Spleen (tissue), 11 donors: ENCODE results near the gene KPNA6. TPM values are rescaled to one million over a fixed set of nuclear protein-coding genes. Genes with fewer than 3 reads are reported as not detected.

Experiments
- DNase-seq: peaks from one replicate; pipeline ENCODE4 v3.0.0-alpha.2; 2020
- H3K27ac ChIP-seq, 8 donors: fragments of 200-600 bp; sonication (generic) in 7 of 8; 1 replicate in 4 of 8; 2 replicates in 4 of 8; pipeline versions ENCODE4 v1.5.0 to v1.8.0; 2016 to 2021; ENCODE audit warnings: inconsistent platforms in 4 of 8, mild to moderate bottlenecking in 4 of 8, moderate library complexity in 1 of 8
- H3K27me3 ChIP-seq, 7 donors: fragments of 200-600 bp; sonication (generic) in 6 of 7; replicated peaks in 1 of 7; 1 replicate in 4 of 7; 2 replicates in 3 of 7; pipeline versions ENCODE4 v1.5.0 to v1.8.0; 2016 to 2021; ENCODE audit warnings: inconsistent platforms in 3 of 7, mild to moderate bottlenecking in 1 of 7
- H3K36me3 ChIP-seq, 6 donors: fragments of 200-600 bp; sonication (generic) in 5 of 6; 1 replicate in 4 of 6; 2 replicates in 2 of 6; pipeline versions ENCODE4 v1.5.0 to v1.8.0; 2016 to 2021; ENCODE audit warnings: inconsistent platforms in 2 of 6
- H3K4me1 ChIP-seq, 6 donors: fragments of 200-600 bp; sonication (generic) in 5 of 6; 1 replicate in 3 of 6; 2 replicates in 3 of 6; pipeline versions ENCODE4 v1.5.0 to v1.8.0; 2016 to 2021; ENCODE audit warnings: inconsistent platforms in 3 of 6
- H3K4me3 ChIP-seq, 8 donors: fragments of 200-600 bp; sonication (generic) in 7 of 8; 1 replicate in 4 of 8; 2 replicates in 4 of 8; pipeline versions ENCODE4 v1.5.0 to v1.8.0; 2016 to 2021; ENCODE audit warnings: inconsistent platforms in 4 of 8, mild to moderate bottlenecking in 4 of 8, moderate library complexity in 2 of 8
- H3K9me3 ChIP-seq, 8 donors: fragments of 200-600 bp; sonication (generic) in 7 of 8; 1 replicate in 4 of 8; 2 replicates in 4 of 8; pipeline versions ENCODE4 v1.5.0 to v1.8.0; 2016 to 2021; ENCODE audit warnings: inconsistent platforms in 4 of 8
- CTCF ChIP-seq, 11 experiments: fragments of 200-600 bp in 7 of 11; fragments of 450-650 bp in 4 of 11; sonication (generic) in 4 of 11; IDR thresholded peaks in 8 of 11; conservative IDR thresholded peaks in 3 of 11; 1 replicate in 7 of 11; 2 replicates in 4 of 11; pipeline versions ENCODE4 v1.4.0 to v1.8.0; 2016 to 2021; ENCODE audit warnings: antibody characterized with exemption in 11 of 11, inconsistent platforms in 4 of 11, mild to moderate bottlenecking in 1 of 11
- POLR2A ChIP-seq, 3 donors: fragments of 450-650 bp; IDR thresholded peaks; one replicate each; pipeline ENCODE4 v1.5.1; 2017; ENCODE audit warnings: antibody characterized with exemption in 3 of 3, mild to moderate bottlenecking in 1 of 3
- POLR2AphosphoS5 ChIP-seq, 3 donors: sonication (generic); formaldehyde crosslinking; IDR thresholded peaks; one replicate each; pipeline ENCODE4 v1.5.1; 2017; ENCODE audit warnings: antibody characterized with exemption in 3 of 3
- WGBS, 5 donors: extraction: QIAGEN DNeasy Blood & Tissue Kit in 3 of 5; methylation state at CpG; one replicate each; pipeline versions ENCODE4 v1.1.5 to v1.1.7; 2013 to 2018; 5-methylcytosine and 5-hydroxymethylcytosine counted together
- intact Hi-C: fragments of 100-400 bp; cut with DNase I; formaldehyde crosslinking; loops from one replicate; pipeline ENCODE4 v1.15.0; 2023; ENCODE audit warnings: low total_unique reads
- polyA plus RNA-seq, 3 donors: library from polyadenylated mRNA; stranded (reverse); fragments of 200-250 nt; gene quantifications; one replicate each; pipeline ENCODE4 v1.2.1, GENCODE V29; 2013
- total RNA-seq, 7 donors: library from RNA; depleted of rRNA in 3 of 7; stranded (reverse); fragments of >200 nt in 3 of 7; fragmentation: NEBNext Ultra II Directional in 4 of 7; extraction: Animal tissue kit (Norgen Biotek cat#: 25700) in 4 of 7; gene quantifications; one replicate each; pipeline versions ENCODE4 v1.1.0 to v1.2.1, GENCODE V29; 2016 to 2021
- donor health status: healthy with polysubstance abuse.
- donor health status: DM: no; HTN: no; CAD: no; lungs with moderate emphysema.
- donor health status: DM: no; HTN: no; CAD: no.
- donor health status: Bipolar disorder and iron deficiency.
- donor health status: healthy.
- donor health status: DM: no; HTN: no; CAD: no.
- donor health status: DM: yes; HTN: yes; CAD: no.

The KPNA6 gene
- total and polyA plus RNA-seq, 10 donors = 3.5 to 57.1 (median 38.2) TPM

GRCh38 chr1:32125313-32125712 is 17.5 kb downstream of the KPNA6 start:
- no peak overlapping the region for H3K27ac ChIP-seq
- WGBS, 5 donors = 90 to 96% (median 92%) methylated on average over 8 of the region's 8 CpGs
- no peaks in the 10 kb centered on the region for H3K27me3 ChIP-seq
- intact Hi-C loops = no loop called here
- TF ChIP-seq POLR2A (IDR thresholded peaks at IDR 0.05) (no peak), CTCF (IDR thresholded peaks at IDR 0.05 in 8 of 11, conservative IDR thresholded peaks at IDR 0.05 in 3 of 11) (no peak), POLR2AphosphoS5 (IDR thresholded peaks at IDR 0.05) (no peak)
- no peak for DNase-seq
- H3K4me3 ChIP-seq = no peak overlapping the region
- H3K36me3 ChIP-seq = peaks cover 0 to 8% (median 0%) of the 10 kb centered on the region in 6 donors
- H3K9me3 ChIP-seq = no peaks in the 10 kb centered on the region
- peaks cover 9 to 95% (median 62%) of the 10 kb centered on the region in 6 donors for H3K4me1 ChIP-seq

GRCh38 chr1:32126770-32127169 is 18.9 kb downstream of the KPNA6 start:
- 82 to 95% (median 91%) methylated on average over 3 of the region's 3 CpGs for WGBS, 5 donors
- H3K4me3 ChIP-seq = no peak overlapping the region
- no peak for DNase-seq
- intact Hi-C loops = no loop called here
- TF ChIP-seq CTCF (IDR thresholded peaks at IDR 0.05 in 8 of 11, conservative IDR thresholded peaks at IDR 0.05 in 3 of 11) (no peak), POLR2A (IDR thresholded peaks at IDR 0.05) (no peak), POLR2AphosphoS5 (IDR thresholded peaks at IDR 0.05) (no peak)
- H3K9me3 ChIP-seq = no peaks in the 10 kb centered on the region
- no peaks in the 10 kb centered on the region for H3K27me3 ChIP-seq
- peaks cover 6 to 82% (median 47%) of the 10 kb centered on the region in 6 donors for H3K4me1 ChIP-seq
- H3K36me3 ChIP-seq = peaks cover 0 to 18% (median 0%) of the 10 kb centered on the region in 6 donors
- H3K27ac ChIP-seq = peak overlapping the region in 1 of 8 donors; percentile 19

- Histone ChIP-seq H3K9me3 (no peaks in the 10 kb centered on the region), H3K27me3 (no peaks in the 10 kb centered on the region), H3K36me3 (peaks cover 0 to 25% (median 0%) of the 10 kb centered on the region in 6 donors), H3K4me3 (no peak overlapping the region), H3K4me1 (peaks cover 6 to 74% (median 39%) of the 10 kb centered on the region in 6 donors), H3K27ac (peak overlapping the region in 1 of 8 donors; percentile 19)
- WGBS, 5 donors = 76 to 85% (median 79%) methylated on average over 4 of the region's 4 CpGs
- TF ChIP-seq POLR2A (IDR thresholded peaks at IDR 0.05) = no peak
- TF ChIP-seq POLR2AphosphoS5 (IDR thresholded peaks at IDR 0.05) = no peak
- TF ChIP-seq CTCF (IDR thresholded peaks at IDR 0.05 in 8 of 11, conservative IDR thresholded peaks at IDR 0.05 in 3 of 11) = no peak
- no peak for DNase-seq
- intact Hi-C loops = no loop called here
These were observed 19.7 kb downstream of the KPNA6 start for GRCh38 chr1:32127409-32128198.

- WGBS, 5 donors = 27 to 44% (median 37%) methylated on average over 1 of the region's 1 CpG
- intact Hi-C loops = no loop called here
- DNase-seq = no peak
- no peaks in the 10 kb centered on the region for H3K9me3 ChIP-seq
- no peaks in the 10 kb centered on the region for H3K27me3 ChIP-seq
- peak overlapping the region in 1 of 8 donors; percentile 36 for H3K27ac ChIP-seq
- peaks cover 0 to 29% (median 0%) of the 10 kb centered on the region in 6 donors for H3K36me3 ChIP-seq
- H3K4me1 ChIP-seq = peaks cover 6 to 74% (median 34%) of the 10 kb centered on the region in 6 donors
- H3K4me3 ChIP-seq = no peak overlapping the region
- TF ChIP-seq CTCF (IDR thresholded peaks at IDR 0.05 in 8 of 11, conservative IDR thresholded peaks at IDR 0.05 in 3 of 11) = no peak
- TF ChIP-seq POLR2AphosphoS5 (IDR thresholded peaks at IDR 0.05) = no peak
- TF ChIP-seq POLR2A (IDR thresholded peaks at IDR 0.05) = no peak
These were observed 20.6 kb downstream of the KPNA6 start for GRCh38 chr1:32128479-32128878.
